Measurements from ENCODE around the gene SGPP1. TPM values are rescaled to one million over a fixed set of nuclear protein-coding genes. Genes with fewer than 3 reads are reported as not detected.
"Not testable (repeated sequence)": the region's sequence is repeated elsewhere in the genome, so short reads cannot be mapped to it uniquely, and the experiment has no call there.

SGPP1 gene
- total and polyA plus RNA-seq, 2 of the 8 experiments (the other 6 are each of a cell fraction or from before 2014, with no cell fraction given), result 5.7 to 8.1 TPM

- H2AK5ac ChIP-seq (ENCODE audit: low read depth, low read length); H2BK12ac ChIP-seq (ENCODE audit: low read depth, low read length); H4K8ac ChIP-seq (ENCODE audit: extremely low read depth, insufficient read depth, low read length); H3K36me3 ChIP-seq (ENCODE audit: control insufficient read depth in 2 of 4, insufficient read depth in 4 of 4, low read length in 3 of 4); H2BK5ac ChIP-seq (ENCODE audit: low read depth, low read length); H3K56ac ChIP-seq (replicated peaks; ENCODE audit: insufficient read length, low read depth, low read length); H3K4ac ChIP-seq (replicated peaks; ENCODE audit: insufficient read length, low read depth, low read length); H3K27me3 ChIP-seq (replicated peaks in 1 of 4; ENCODE audit: control insufficient read depth in 3 of 4, extremely low read depth in 1 of 4, insufficient read depth in 3 of 4, low read length in 3 of 4); H3K14ac ChIP-seq (ENCODE audit: insufficient read length); CTCF ChIA-PET (ENCODE audit: partially characterized antibody); H3K27ac ChIP-seq (ENCODE audit: low read depth, low read length); H3K9me3 ChIP-seq (ENCODE audit: insufficient read depth in 2 of 2, low read depth in 1 of 2, low read length in 1 of 2); H3K4me3 ChIP-seq (ENCODE audit: extremely low read depth in 1 of 4, insufficient read depth in 2 of 4, low read depth in 3 of 4, low read length in 4 of 4); H3K23ac ChIP-seq (ENCODE audit: insufficient read length); H3K23me2 ChIP-seq (ENCODE audit: low read depth, low read length); H2BK15ac ChIP-seq (ENCODE audit: low read length); H2BK20ac ChIP-seq (ENCODE audit: low read length); H2BK120ac ChIP-seq (replicated peaks; ENCODE audit: low read depth, low read length); H3K18ac ChIP-seq (ENCODE audit: extremely low read depth, low read length); H3K4me2 ChIP-seq (ENCODE audit: insufficient read depth in 1 of 2, low read depth in 2 of 2, low read length in 2 of 2); H2AFZ ChIP-seq (ENCODE audit: low read length); DNase-seq (ENCODE audit: low read depth in 1 of 2, low spot score in 2 of 2); H3K4me1 ChIP-seq (replicated peaks in 1 of 4; ENCODE audit: control insufficient read depth in 3 of 4, insufficient read depth in 4 of 4, low read length in 3 of 4); FAIRE-seq; H3K9ac ChIP-seq (replicated peaks in 1 of 4; ENCODE audit: extremely low read depth in 1 of 4, low read depth in 3 of 4, low read length in 3 of 4); H4K91ac ChIP-seq (replicated peaks; ENCODE audit: insufficient read length, low read length); H4K20me1 ChIP-seq (replicated peaks in 1 of 2; ENCODE audit: control insufficient read depth in 1 of 2, insufficient read depth in 2 of 2, low read length in 2 of 2); H4K5ac ChIP-seq (ENCODE audit: insufficient read length, low read depth, low read length); POLR2A ChIA-PET (ENCODE audit: partially characterized antibody); H3K79me1 ChIP-seq (ENCODE audit: low read depth, low read length): not testable (repeated sequence)
- peaks cover 18 to 90% of the 10 kb centered on the region in 2 experiments for H3K79me2 ChIP-seq (ENCODE audit: control insufficient read depth in 1 of 2, insufficient read depth in 2 of 2, low read length in 2 of 2)
- TF ChIP-seq MAFK (IDR thresholded peaks at IDR 0.05; ENCODE audit: low read depth, low read length), result 0 out of 2 replicates have a peak, but pooled peaks have one; percentile 19
- WGBS, 2 experiments (ENCODE audit: extremely low coverage in 1 of 2, insufficient coverage in 1 of 2, insufficient read length in 1 of 2, insufficient replicate concordance in 2 of 2, low coverage in 1 of 2, low lambda C conversion rate in 2 of 2, missing lambda C conversion rate in 1 of 2), result 91% methylated on average over 4 of the region's 4 CpGs; no CpG with 5 or more reads in 1 of the 2 experiments
Measured at GRCh38 chr14:63636094-63636635, 91.7 kb downstream of the SGPP1 start.

Small RNAs within 50 kb of the gene (small RNA-seq; reads per million reads assigned to genes)
- gene AL161670.1 (ENCODE audit: insufficient read depth), result not detected
- not detected for gene RF00012 (ENCODE audit: insufficient read depth)
- gene RNU7-116P (ENCODE audit: insufficient read depth), result not detected

Other genes with a start within 250 kb of the SGPP1 start
- 59.6 and 64.6 TPM in 2 replicates for gene PPP2R5E, start 184.7 kb downstream of the SGPP1 start, total RNA-seq (2021; fragmentation: NEBNext Ultra II Directional; extraction: Animal tissue kit (Norgen Biotek cat#: 25700))
- 4.9 and 6.8 TPM in 2 replicates for gene PPP2R5E, start 184.7 kb downstream of the SGPP1 start, polyA plus RNA-seq (2011; rRNA removed)
- 32.0 and 32.9 TPM in 2 replicates for gene WDR89, start 86.2 kb downstream of the SGPP1 start, total RNA-seq (2021; fragmentation: NEBNext Ultra II Directional; extraction: Animal tissue kit (Norgen Biotek cat#: 25700))
- 4.1 and 8.3 TPM in 2 replicates for gene WDR89, start 86.2 kb downstream of the SGPP1 start, polyA plus RNA-seq (2011; rRNA removed)
- 43.6 and 46.1 TPM in 2 replicates for gene SYNE2, start 124.9 kb upstream of the SGPP1 start, total RNA-seq (2021; fragmentation: NEBNext Ultra II Directional; extraction: Animal tissue kit (Norgen Biotek cat#: 25700))
- gene SYNE2, start 124.9 kb upstream of the SGPP1 start, polyA plus RNA-seq (2011; rRNA removed), result 32.6 and 44.3 TPM in 2 replicates